HG03432 (cell line): ENCODE data around the gene GJB1.

ENCODE experiments used
- ATAC-seq: cut with Tn5 transposase; IDR thresholded peaks from one replicate; pipeline ENCODE4 v1.9.1; 2021; ENCODE audit warnings: mild to moderate bottlenecking, moderate library complexity; ENCODE audit not compliant: unreplicated experiment

GJB1 gene

GRCh38 chrX:71214604-71215337 is 8.3 kb upstream of the GJB1 start:
- ATAC-seq, result no peak

- ATAC-seq, result no peak
Measured at GRCh38 chrX:71215338-71215912, 7.6 kb upstream of the GJB1 start.

GRCh38 chrX:71216485-71216884 is 6.5 kb upstream of the GJB1 start:
- ATAC-seq, result no peak

GRCh38 chrX:71217298-71217697 is 5.7 kb upstream of the GJB1 start:
- ATAC-seq, result no peak

- no peak for ATAC-seq
Measured at GRCh38 chrX:71221145-71221544, 1.9 kb upstream of the GJB1 start.

GRCh38 chrX:71224098-71224708 is 1.2 kb downstream of the GJB1 start:
- no peak for ATAC-seq

GRCh38 chrX:71225009-71225408 is 2.0 kb downstream of the GJB1 start:
- ATAC-seq, result no peak

- ATAC-seq, result no peak
Measured at GRCh38 chrX:71225676-71226075, 2.7 kb downstream of the GJB1 start.

GRCh38 chrX:71227370-71228062 is 4.5 kb downstream of the GJB1 start:
- no peak for ATAC-seq

GRCh38 chrX:71228063-71228642 is 5.1 kb downstream of the GJB1 start:
- ATAC-seq, result no peak

- ATAC-seq, result no peak
Measured at GRCh38 chrX:71235482-71235881, 12.5 kb downstream of the GJB1 start.

- no peak for ATAC-seq
Measured at GRCh38 chrX:71236836-71237235, 13.8 kb downstream of the GJB1 start.

- ATAC-seq, result no peak
Measured at GRCh38 chrX:71239781-71240180, 16.8 kb downstream of the GJB1 start.

GRCh38 chrX:71241301-71241700 is 18.3 kb downstream of the GJB1 start:
- no peak for ATAC-seq

- ATAC-seq, result no peak
Measured at GRCh38 chrX:71244359-71245128, 21.5 kb downstream of the GJB1 start.

- ATAC-seq, result no peak
Measured at GRCh38 chrX:71245159-71245558, 22.1 kb downstream of the GJB1 start.

- ATAC-seq, result no peak
Measured at GRCh38 chrX:71250841-71251240, 27.8 kb downstream of the GJB1 start.

- ATAC-seq, result no peak
Measured at GRCh38 chrX:71251466-71251973, 28.5 kb downstream of the GJB1 start.

GRCh38 chrX:71252221-71252620 is 29.2 kb downstream of the GJB1 start:
- no peak for ATAC-seq
